Cerebellar cortex (tissue), 1 donor: ENCODE measurements around the gene SNCA.

ENCODE experiments used
- DNase-seq: peaks from one replicate; pipeline ENCODE4 v3.0.0-alpha.2; 2015; ENCODE audit warnings: low spot score

Gene SNCA

DNA sequence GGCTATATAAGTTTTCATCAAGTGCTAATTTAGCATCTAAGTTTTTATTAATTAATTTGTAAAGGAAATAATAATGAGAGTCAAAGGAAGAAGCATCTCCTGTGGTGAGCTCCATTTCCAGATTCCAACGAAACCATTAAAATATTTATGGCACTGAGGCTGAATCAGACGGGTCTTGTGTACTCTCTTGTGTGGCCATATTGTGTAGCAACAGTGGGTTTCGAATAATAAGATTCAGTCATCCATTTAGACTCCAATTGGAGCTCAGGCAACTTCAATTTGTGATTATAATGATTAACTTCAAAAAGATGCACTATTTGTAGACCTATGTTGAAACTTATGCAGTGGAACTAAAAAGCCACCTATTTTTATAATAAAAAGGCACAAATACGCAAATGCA, 82.4 kb downstream of the SNCA start:
- peak; percentile 16 for DNase-seq

DNA sequence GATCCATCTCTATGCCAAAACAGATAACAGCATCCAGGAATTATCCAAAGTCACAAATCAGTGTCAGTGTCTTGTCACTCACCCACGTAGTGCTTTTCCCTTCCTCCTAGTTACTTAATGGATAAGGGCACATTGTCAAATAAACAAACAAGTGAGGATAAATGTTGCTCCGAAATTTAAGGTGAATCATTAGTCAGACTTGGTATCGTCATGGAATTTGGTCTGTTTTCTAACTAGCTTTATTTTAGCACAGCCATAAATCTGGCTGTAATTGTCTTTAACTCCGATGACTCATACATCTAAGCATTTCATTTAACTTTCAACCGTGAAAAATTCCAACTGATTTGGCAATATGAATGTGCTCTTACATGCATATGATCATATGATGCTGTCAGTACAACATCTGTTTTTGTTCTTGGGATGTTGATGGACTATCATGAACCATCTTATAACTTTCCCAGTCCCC, 83.3 kb downstream of the SNCA start:
- DNase-seq, result peak; percentile 55

DNA sequence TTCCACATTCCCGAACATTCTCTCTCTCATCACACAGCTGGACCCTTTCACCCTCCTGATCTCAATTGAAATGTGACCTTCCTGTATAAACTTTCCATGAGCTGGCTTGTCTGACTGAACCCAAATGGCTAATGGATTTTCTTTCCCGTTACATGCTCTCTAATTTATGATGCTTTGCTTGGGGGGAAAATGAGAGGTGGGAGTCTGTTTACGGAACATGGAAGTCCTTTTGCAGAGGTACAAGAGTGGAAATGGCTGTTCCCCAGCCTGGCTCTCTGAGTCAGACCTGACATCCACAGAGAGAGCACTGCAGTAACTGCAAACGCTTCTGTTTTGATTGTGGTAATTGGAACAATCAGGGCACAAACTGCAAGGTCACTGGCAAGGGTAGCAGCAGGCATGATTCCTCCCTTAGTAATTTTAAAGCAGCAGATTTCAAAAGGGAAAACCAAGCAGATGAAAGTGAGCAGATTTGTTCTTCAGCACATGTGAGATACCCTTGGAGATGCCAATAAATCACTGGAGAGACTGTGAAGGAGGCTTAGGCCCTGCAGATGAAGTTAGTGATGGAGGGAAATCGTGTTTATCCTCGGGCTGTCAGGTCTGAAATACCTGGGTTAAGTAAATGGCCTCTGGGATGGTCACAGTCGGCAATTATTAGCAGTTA, 83.9 kb downstream of the SNCA start:
- DNase-seq, result peak; percentile 75

DNA sequence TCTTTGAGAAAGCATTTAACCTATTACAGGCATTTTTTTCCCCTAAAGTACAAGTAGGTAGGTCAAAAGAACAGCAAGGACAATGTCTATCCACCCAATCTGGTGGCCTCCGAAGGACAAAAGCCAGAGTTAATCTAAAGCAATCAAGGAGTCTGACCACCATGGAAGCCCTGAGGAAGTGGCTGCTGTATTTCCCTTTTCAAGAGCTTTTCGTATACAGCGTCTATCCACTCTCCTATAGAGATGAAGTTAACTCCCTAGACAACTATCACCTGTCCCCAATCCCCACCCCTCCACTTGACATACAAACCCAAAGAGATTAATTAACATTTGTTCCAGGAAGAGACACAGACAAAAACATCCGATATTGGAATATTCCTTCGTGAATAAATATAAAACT, 85.5 kb downstream of the SNCA start:
- DNase-seq, result peak; percentile 5

DNA sequence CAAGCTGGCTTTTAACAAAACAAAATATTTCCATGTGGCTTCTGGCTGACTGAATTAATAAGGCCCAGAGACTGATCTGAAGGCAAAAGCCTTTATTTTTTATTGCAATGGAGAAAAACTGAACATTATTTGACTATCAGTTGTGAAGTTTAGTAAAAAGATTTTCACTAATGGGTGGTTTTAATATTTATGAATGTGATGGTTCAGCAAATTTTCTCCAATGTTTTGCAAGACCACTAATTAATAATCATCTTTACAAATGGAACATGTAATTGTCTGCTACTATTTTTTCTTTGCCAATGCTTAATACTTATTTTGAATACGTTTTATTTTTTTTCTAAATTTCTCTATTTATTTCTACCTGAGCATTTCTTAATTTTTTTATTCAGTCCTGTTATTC, 90.6 kb downstream of the SNCA start:
- no peak for DNase-seq

- DNase-seq, result peak; percentile 82
Measured at GRCh38 chr4:89745708-89746107, 91.3 kb downstream of the SNCA start.

DNA sequence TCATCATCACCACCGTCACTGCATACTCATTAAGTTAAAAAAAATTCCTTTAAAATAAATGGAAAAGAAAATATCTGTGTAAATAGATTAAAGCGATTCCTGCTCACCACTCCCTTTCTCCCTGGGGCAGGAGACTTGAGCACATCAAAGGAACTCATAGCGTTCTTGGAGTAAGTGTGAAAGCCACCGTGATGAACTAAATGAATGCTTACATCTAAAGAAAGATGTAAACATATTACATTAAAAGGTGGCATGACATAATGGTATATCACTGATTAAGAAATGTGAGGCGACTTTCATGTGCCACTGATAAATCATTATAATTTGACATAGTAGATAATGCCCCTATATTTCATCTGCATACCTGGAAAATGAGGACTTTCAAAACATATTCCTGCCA, 92.0 kb downstream of the SNCA start:
- peak; percentile 59 for DNase-seq

GRCh38 chr4:89741768-89742167, 95.2 kb downstream of the SNCA start:
- DNase-seq, result no peak

- DNase-seq, result no peak
Measured at GRCh38 chr4:89739311-89739988, 97.5 kb downstream of the SNCA start.

GRCh38 chr4:89737888-89738287, 99.1 kb downstream of the SNCA start:
- DNase-seq, result no peak

GRCh38 chr4:89733946-89734345, 103.0 kb downstream of the SNCA start:
- DNase-seq, result no peak

DNA sequence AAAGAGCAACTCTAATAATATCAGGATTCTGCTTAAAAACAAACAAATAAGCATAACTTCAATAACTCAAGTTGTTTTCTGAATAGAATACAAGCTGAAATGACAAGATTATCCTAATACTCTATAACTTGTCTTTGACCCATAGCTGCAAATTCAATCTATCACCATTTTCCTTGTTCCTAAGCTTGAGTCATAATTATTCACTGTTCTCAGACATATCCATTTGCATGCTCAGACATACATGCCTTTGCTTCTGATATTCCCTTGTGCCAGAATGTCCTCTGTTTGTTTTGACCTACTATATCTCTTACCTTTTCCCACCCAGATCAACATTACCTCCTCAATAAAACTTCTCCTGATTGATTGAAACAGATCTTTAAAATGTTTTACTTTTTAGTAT, 109.7 kb downstream of the SNCA start:
- no peak for DNase-seq

GRCh38 chr4:89725268-89725667, 111.7 kb downstream of the SNCA start:
- no peak for DNase-seq

GRCh38 chr4:89724716-89725115, 112.2 kb downstream of the SNCA start:
- no peak for DNase-seq

DNA sequence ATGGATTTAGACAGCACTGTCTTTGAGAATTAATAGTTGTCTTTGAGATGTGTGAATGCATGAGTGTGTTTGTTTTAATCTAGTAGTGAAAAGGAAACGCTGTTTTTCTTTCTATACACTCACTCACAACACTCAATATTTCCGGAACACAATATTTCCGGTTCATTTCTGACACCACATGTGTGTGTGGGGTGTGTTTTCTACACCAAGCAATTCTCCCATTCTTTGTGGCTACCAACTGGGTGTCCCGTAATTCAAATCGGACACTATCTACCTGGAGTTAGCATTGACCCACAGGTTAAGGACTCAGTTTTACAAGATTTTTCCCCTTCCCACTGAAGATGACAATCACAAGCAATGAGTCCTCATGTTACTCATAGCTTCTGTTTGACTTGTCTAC, 113.9 kb downstream of the SNCA start:
- DNase-seq, result no peak

- DNase-seq, result no peak
Measured at GRCh38 chr4:89722517-89722916, 114.4 kb downstream of the SNCA start.

DNA sequence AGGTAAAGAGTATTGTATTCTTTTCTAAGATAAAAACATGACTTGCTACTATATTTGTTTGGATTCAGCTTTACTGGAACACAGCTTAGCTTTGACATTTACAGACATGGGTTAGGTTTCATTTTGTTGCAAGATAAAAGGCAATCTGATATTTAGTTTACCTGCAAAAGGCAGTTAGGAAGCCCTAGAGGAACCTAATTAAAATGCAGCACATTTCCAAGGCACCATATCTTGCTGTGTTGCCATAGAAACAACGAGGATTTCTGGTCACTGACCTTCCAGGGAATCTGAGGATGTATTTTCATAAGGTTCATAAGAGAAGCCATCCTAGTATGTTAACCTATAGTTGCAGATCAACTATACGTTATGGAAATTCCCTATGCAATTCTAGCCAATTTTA, 116.0 kb downstream of the SNCA start:
- no peak for DNase-seq

GRCh38 chr4:89719536-89720090, 117.3 kb downstream of the SNCA start:
- peak; percentile 86 for DNase-seq

- no peak for DNase-seq
Measured at GRCh38 chr4:89716893-89717292, 120.1 kb downstream of the SNCA start.

- peak; percentile 54 for DNase-seq
Measured at GRCh38 chr4:89715631-89716030, 121.3 kb downstream of the SNCA start.

DNA sequence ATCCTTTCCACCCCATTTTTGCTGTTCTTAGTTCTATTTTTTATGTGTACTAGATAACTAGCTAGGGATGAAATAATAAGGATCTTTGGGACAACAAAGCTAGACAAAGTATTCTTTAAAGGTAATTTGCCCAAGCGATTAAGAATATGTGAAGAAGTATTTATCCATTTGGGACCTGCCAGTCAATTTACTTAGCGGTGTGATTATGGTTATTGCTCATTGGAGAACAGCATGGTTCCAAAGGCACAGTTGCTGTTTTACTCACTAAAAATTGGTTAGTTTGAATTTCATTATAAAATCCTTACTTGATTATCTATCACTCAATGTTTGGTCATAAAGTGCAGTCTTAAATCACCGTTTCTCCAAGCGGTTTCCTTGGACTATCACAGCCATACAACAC, 124.1 kb downstream of the SNCA start:
- DNase-seq, result no peak

- DNase-seq, result no peak
Measured at GRCh38 chr4:89712141-89712540, 124.8 kb downstream of the SNCA start.

DNA sequence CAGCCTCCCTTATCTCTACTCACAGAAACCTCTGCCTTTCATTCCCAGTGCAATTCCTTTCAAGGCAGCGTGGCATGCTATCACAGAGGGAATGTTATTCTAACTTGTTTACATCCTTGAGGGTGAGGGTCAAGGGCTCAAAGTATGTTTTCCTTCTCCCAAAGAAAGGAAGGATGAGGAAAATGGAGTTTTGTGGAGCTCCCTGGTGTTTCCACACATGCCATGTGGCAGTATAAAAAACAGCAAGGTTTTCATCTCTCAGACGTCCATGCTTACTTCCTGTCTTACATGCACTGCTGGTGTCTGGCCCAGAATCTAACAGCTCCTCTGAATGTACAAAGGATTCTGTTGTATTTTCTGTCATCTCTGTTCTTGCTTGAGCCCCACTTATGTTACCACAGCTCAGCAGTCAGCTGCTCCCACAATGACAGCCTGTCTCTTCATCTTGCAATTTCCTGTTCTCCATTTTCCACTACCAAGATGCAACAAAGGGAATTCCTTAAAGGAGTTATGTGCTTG, 128.0 kb downstream of the SNCA start:
- DNase-seq, result peak; percentile 42
